ENCODE results near the gene CLCN4. TPM values are rescaled to one million over a fixed set of nuclear protein-coding genes. Genes with fewer than 3 reads are reported as not detected.

CLCN4 gene
- total RNA-seq, 3 donors from 2014 or later: 2.9 to 4.7 (median 3.7) TPM

- Histone ChIP-seq H3K27ac (no peak overlapping the region), H3K4me3 (no peak overlapping the region), H3K4me1 (no peaks in the 10 kb centered on the region), H3K36me3 (no peaks in the 10 kb centered on the region), H3K9me3 (no peaks in the 10 kb centered on the region), H3K27me3 (peaks cover 0 to 15% of the 10 kb centered on the region in 2 donors)
- no peak for DNase-seq (ENCODE audit: low spot score in 2 of 2)
- intact Hi-C loops (cut with DNase I; ENCODE audit: low total_unique reads): no loop called here
- TF ChIP-seq POLR2A (IDR thresholded peaks at IDR 0.05) (no peak), POLR2AphosphoS5 (IDR thresholded peaks at IDR 0.05) (no peak)
- TF ChIP-seq, protein P1, sequence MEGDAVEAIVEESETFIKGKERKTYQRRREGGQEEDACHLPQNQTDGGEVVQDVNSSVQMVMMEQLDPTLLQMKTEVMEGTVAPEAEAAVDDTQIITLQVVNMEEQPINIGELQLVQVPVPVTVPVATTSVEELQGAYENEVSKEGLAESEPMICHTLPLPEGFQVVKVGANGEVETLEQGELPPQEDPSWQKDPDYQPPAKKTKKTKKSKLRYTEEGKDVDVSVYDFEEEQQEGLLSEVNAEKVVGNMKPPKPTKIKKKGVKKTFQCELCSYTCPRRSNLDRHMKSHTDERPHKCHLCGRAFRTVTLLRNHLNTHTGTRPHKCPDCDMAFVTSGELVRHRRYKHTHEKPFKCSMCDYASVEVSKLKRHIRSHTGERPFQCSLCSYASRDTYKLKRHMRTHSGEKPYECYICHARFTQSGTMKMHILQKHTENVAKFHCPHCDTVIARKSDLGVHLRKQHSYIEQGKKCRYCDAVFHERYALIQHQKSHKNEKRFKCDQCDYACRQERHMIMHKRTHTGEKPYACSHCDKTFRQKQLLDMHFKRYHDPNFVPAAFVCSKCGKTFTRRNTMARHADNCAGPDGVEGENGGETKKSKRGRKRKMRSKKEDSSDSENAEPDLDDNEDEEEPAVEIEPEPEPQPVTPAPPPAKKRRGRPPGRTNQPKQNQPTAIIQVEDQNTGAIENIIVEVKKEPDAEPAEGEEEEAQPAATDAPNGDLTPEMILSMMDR (IDR thresholded peaks at IDR 0.05): no peak
Observed at GRCh38 chrX:10265775-10266174, 109.0 kb downstream of the CLCN4 start.

GRCh38 chrX:10278716-10279115, 121.9 kb downstream of the CLCN4 start:
- Histone ChIP-seq H3K36me3 (no peaks in the 10 kb centered on the region), H3K4me1 (no peaks in the 10 kb centered on the region), H3K27ac (no peak overlapping the region), H3K4me3 (no peak overlapping the region), H3K9me3 (no peaks in the 10 kb centered on the region), H3K27me3 (peaks cover 0 to 26% of the 10 kb centered on the region in 2 donors)
- no peak for DNase-seq (ENCODE audit: low spot score in 2 of 2)
- intact Hi-C loops (cut with DNase I; ENCODE audit: low total_unique reads): no loop called here
- no peak for TF ChIP-seq POLR2AphosphoS5 (IDR thresholded peaks at IDR 0.05)
- TF ChIP-seq, protein P1 (IDR thresholded peaks at IDR 0.05): no peak
- no peak for TF ChIP-seq POLR2A (IDR thresholded peaks at IDR 0.05)

- intact Hi-C loops (cut with DNase I; ENCODE audit: low total_unique reads): no loop called here
- H3K27me3 ChIP-seq: peaks cover 0 to 31% of the 10 kb centered on the region in 2 donors
- H3K9me3 ChIP-seq: no peaks in the 10 kb centered on the region
Observed at GRCh38 chrX:10280071-10280470, 123.3 kb downstream of the CLCN4 start.

GRCh38 chrX:10282490-10282889, 125.7 kb downstream of the CLCN4 start:
- H3K36me3 ChIP-seq: no peaks in the 10 kb centered on the region
- TF ChIP-seq POLR2AphosphoS5 (IDR thresholded peaks at IDR 0.05) (no peak), POLR2A (IDR thresholded peaks at IDR 0.05) (no peak)
- TF ChIP-seq, protein P1 (IDR thresholded peaks at IDR 0.05): no peak
- intact Hi-C loops (cut with DNase I; ENCODE audit: low total_unique reads): no loop called here
- H3K27me3 ChIP-seq: peaks cover 0 to 33% of the 10 kb centered on the region in 2 donors
- no peak overlapping the region for H3K4me3 ChIP-seq
- H3K27ac ChIP-seq: no peak overlapping the region
- no peaks in the 10 kb centered on the region for H3K9me3 ChIP-seq
- no peak for DNase-seq (ENCODE audit: low spot score in 2 of 2)
- no peaks in the 10 kb centered on the region for H3K4me1 ChIP-seq

More at GRCh38 chrX:10280071-10280470, 123.3 kb downstream of the CLCN4 start:
- TF ChIP-seq, protein P1 (IDR thresholded peaks at IDR 0.05): no peak
- no peak for TF ChIP-seq POLR2AphosphoS5 (IDR thresholded peaks at IDR 0.05)
- TF ChIP-seq POLR2A (IDR thresholded peaks at IDR 0.05): no peak
- no peak overlapping the region for H3K27ac ChIP-seq
- no peaks in the 10 kb centered on the region for H3K36me3 ChIP-seq
- no peaks in the 10 kb centered on the region for H3K4me1 ChIP-seq
- H3K4me3 ChIP-seq: no peak overlapping the region
- DNase-seq (ENCODE audit: low spot score in 2 of 2): no peak

DNA sequence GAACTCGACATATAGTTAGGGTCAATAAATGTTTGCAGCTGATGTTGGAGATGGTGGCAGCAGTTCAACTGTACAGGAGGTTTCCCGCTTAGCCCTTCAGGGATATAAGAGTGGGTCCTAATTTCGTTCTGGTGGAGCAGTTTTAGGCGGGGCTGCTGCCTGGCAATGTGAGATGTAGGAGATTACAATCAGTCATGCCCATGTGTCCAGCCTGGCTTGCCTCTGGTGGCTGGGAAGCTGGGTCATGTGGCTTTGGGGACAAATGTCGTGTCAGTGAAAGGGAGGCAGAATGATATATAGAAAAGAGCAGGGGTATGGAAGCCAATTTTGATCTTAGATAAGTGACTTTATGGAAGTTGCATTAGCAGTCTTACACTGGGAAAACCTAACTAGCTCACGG, 129.4 kb downstream of the CLCN4 start:
- Histone ChIP-seq H3K36me3 (no peaks in the 10 kb centered on the region), H3K4me3 (no peak overlapping the region), H3K27ac (no peak overlapping the region), H3K4me1 (no peaks in the 10 kb centered on the region), H3K9me3 (peaks cover under 1 to 4% of the 10 kb centered on the region in 2 donors), H3K27me3 (peaks cover 0 to 37% of the 10 kb centered on the region in 2 donors)
- DNase-seq (ENCODE audit: low spot score in 2 of 2): no peak
- intact Hi-C loops (cut with DNase I; ENCODE audit: low total_unique reads): no loop called here
- TF ChIP-seq, protein P1 (IDR thresholded peaks at IDR 0.05): no peak
- no peak for TF ChIP-seq POLR2AphosphoS5 (IDR thresholded peaks at IDR 0.05)

Other genes with a start within 250 kb of the CLCN4 start
- gene CLDN34, start 189.6 kb upstream of the CLCN4 start, total RNA-seq: under 1 TPM in 1 of 3 donors, not detected in 2; 0.98 TPM

All from breast epithelium (tissue), 4 donors.